HG03139 (cell line): ENCODE measurements around the gene ADAM8.

Experiments
- ATAC-seq: cut with Tn5 transposase; IDR thresholded peaks from one replicate; pipeline ENCODE4 v1.9.1; 2021; ENCODE audit not compliant: unreplicated experiment

Gene ADAM8

GRCh38 chr10:133309100-133309719, 32.5 kb upstream of the ADAM8 start:
- ATAC-seq, result peak; percentile 75

DNA sequence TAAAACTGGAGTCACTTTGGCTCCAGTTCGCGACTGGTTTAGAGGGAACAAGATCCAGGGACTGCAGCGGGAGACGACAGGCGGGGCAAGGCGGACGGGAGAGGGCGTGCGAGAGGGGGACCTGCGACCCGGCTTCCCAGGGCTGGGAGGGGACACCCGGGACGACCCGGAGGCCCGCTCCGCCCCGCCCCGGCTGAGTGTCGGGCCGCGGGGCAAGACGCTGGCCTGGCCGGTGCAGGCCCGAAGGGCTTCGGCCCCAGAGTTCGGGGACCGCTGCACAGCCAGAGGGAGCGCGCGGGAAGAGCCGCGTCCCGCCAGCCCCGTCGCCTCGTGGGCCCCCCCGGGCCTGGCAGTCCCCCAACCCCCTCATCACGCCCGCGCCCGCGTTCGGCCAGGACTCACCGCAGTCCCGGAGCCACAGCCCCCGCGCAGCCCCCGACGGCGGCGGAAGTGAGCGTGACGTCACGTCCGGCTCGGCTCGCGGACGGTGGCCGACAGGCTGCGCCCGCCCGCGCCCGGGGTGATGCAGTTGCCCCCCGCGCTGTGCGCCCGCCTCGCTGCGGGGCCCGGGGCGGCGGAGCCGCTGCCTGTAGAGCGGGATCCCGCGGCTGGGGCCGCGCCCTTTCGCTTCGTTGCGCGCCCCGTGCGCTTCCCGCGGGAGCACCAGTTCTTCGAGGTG, 31.9 kb upstream of the ADAM8 start, which contains the start of the genes TUBGCP2 and ZNF511:
Gene TUBGCP2, minus strand, starts transcription at position 452 of the 679 bp plus-strand sequence. CDS start 5,931 bp downstream, outside the sequence.
Gene ZNF511, plus strand, starts transcription at position 494 of the 679 bp plus-strand sequence. Its CDS starts 30 bp downstream, at position 524.
- ATAC-seq, result peak; percentile 74

DNA sequence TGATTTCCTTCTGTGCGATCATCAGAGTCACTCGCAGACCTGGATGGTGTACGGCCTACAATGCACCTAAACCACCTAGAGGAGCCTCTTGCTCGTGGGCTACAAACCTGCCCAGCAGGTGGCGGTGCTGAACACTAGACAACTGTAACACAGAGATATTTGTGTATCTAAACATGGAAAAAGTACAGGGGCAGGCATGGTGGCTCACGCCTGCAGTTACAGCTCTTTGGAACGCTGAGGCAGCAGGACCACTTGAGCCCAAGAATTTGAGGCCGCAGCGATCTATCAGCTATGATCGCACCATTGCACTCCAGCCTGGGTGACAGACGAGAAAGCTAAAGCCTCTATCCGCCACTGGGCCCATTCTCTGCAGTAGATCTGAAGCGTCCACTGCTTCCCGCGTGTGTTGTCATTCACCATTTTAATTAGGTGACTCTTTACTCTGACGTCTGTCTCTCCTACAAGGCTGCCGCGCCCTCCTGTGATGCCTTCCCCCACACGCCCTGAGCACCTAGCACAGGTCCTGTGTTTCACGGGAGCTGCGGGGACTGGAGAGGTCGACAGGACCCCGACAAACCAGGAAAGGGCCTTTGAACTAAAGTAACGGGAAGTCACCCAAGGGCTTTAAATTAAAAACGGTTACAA, 31.2 kb upstream of the ADAM8 start:
- peak; percentile 29 for ATAC-seq

- no peak for ATAC-seq
These were observed 30.3 kb upstream of the ADAM8 start for GRCh38 chr10:133306941-133307379.

DNA sequence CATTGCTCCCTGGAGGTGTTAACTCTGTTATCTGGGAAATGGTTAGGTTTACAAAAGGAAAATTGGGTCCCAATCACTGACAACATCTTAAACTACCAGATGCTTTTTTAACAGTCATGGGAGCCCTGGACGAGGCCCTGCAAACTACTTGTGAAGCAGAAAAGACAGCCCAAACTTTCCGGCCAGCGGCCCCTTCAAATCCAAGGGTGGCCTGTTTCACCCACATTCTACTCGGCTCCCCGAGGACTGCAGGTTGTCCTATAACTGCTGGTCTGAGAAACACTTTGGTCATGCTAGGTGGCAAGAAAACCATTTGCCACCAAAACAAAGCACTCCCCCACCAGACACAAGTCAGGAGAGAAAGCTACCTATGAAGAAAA, 29.4 kb upstream of the ADAM8 start:
- ATAC-seq, result no peak

DNA sequence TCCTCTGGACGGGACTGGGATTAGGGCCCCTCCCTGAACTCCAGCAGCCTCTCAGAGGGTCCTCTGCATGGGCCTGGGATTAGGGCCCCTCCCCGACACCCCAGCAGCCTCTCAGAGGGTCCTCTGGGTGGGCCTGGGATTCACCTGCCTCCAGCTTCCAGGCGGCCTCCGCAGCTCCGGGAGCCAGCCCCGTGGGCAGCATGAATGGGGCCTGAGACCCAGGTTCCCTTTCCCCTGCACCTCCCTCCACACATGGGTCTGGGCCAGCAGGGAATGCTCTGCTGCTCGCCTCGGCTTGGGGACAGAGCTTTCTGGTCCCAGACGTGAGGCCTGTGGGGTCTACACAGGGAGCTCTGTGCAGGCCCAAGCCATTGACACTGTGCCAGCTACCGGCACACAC, 26.5 kb upstream of the ADAM8 start:
- ATAC-seq, result no peak

- ATAC-seq, result no peak
These were observed 25.6 kb upstream of the ADAM8 start for GRCh38 chr10:133302230-133302629.

DNA sequence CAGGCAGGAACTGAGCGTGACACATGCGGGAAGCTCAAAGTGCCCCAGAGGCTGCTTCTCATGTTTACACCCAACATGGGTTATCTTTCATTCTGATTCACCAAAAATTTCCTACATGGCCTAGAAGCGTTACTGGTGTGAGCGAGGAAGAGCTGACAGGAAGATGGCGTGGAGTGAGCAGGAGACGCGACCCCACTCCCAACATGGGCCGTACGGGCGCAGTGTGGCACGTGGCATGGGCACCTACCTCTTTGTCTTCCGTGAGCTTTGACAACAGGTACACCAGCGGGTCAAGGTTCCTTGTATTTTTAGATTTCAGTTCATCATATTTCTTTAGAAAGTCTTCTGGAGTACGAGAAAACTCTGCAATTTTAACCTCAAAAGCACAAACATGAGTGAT, 23.1 kb upstream of the ADAM8 start:
- ATAC-seq, result no peak

DNA sequence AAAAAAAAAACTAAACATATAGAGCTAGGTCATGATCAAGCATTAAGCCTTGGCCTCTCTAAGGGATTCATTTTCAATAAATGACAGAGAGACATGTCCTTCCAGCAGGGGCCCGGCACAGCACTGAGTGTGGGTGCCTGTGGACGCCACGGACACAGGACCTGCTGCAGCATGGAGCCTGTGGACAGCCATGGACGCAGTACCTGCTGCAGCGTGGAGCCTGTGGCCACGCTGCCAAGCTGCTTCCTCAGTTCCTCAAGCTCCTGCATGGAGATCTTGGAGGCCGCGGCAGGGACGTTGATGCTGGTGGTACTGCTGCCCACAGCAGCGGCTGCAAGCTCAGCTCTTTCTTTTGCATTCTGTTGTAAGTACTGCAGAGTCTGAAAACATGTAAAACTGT, 22.6 kb upstream of the ADAM8 start:
- no peak for ATAC-seq

- no peak for ATAC-seq
These were observed 21.8 kb upstream of the ADAM8 start for GRCh38 chr10:133298466-133298865.

GRCh38 chr10:133297504-133297903, 20.8 kb upstream of the ADAM8 start:
- no peak for ATAC-seq

- no peak for ATAC-seq
These were observed 19.0 kb upstream of the ADAM8 start for GRCh38 chr10:133295426-133296320.

DNA sequence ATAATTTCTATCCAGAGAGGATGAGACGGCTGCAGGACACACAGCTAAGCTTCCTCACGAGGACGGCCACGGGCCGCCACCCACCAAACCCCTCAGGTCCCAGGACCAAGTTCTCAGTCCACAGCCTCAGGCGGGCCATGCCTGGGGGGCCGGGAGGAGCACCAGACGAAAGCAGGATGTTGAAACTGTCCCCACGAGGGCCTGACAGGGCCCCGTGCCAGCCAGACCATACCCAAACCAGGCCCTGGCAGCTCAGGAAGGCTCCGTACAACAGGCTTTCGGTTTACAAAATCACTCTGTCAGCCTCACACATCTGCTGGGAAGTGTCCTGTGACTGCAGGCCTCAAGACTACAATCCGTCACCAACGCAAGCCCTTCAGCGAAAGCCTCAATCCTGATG, 17.5 kb upstream of the ADAM8 start:
- ATAC-seq, result no peak

DNA sequence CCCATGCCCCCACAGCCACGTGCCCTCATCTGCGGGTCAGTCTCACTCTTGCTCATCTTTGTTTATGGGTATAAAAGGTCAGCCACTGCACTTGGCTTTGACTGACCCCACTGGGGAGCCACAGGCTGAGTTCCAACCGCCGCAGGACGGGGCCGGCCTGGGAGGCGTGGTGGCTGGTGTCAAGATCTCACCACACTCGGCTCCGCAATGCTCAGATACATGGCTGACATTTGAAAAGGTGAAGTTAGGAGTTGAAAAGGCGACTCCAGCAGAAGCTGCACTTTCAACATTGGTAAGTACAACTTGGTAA, 17.1 kb upstream of the ADAM8 start:
- ATAC-seq, result no peak

GRCh38 chr10:133292919-133293809, 16.5 kb upstream of the ADAM8 start:
- no peak for ATAC-seq

DNA sequence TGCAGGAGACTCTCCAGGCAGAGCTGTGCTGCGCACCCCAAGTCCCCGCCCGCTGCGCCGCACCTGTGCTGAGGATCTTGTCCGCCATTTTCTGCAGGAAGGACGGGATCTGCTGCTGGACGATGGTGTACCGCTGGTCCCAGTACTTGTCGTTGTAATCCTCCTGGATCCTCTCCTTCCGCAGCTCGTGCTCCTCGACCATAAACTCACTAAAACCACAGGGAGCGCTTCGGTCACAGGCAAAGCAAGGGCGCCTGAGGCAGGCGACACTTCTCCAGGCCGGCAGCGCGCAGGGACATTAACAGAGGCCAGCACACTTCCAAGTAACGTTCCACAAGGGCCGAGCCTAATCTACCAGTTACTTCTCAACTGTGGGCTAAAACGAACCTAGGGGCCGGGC, 13.1 kb upstream of the ADAM8 start:
- ATAC-seq, result no peak

DNA sequence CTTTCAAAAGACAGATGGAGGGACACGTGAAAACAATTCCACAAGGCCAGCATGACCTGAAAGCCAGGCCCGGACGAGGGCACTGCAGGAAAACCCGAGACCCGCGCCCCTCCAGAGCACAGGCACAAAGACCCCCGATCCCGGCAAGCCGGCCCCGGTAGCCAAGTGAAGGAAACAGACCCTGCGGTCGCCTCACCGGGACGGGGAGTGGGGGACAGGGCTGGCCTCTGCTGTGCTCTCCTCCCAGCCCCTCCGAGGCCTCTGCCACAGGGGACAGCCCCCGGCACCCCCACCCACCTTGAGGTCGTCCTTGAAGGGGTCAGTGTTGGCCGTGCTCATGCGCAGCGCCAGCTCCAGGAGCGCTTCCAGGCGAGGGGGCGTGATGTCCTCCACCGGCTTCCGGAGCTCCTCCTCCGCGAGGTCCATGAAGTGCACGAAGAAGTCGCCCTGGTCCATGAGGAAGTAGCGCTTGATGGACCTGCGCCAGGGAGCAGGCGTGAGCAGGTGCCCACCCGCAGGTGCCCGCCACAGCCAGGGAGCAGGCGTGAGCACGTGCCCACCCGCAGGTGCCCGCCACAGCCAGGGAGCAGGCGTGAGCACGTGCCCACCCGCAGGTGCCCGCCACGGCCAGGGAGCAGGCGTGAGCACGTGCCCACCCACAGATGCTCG, 11.3 kb upstream of the ADAM8 start:
- ATAC-seq, result no peak

GRCh38 chr10:133286366-133286765, 9.7 kb upstream of the ADAM8 start:
- ATAC-seq, result no peak

GRCh38 chr10:133285217-133285616, 8.5 kb upstream of the ADAM8 start:
- ATAC-seq, result no peak

DNA sequence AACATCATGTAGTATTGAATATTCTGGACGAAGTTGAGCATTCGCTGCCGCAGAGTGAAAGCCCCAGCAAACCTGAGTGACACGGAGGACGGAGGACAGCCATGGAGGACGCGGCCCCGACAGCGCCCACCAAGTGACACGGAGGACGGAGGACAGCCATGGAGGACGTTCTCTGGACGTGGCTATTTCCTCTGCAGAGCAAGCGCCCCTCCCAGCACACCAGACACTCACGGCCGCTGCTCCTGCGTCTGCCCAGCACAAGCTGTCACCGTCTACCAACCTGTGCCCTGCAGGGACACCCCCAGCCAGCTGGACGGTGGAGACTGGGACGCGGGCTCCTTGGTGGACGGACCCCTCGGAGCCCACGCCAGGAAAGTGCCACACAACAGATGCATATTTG, 7.3 kb upstream of the ADAM8 start:
- no peak for ATAC-seq
